Measurements from ENCODE around the gene ZBED3.

- TF ChIP-seq CTCF (IDR thresholded peaks at IDR 0.05) (no peak), POLR2A (IDR thresholded peaks at IDR 0.05) (no peak)
These were observed 17.7 kb upstream of the ZBED3 start for GRCh38 chr5:77104813-77105212.
